Fibroblast of mammary gland (primary cell): Measurements from ENCODE around the gene RPIA.

Experiments
- DNase-seq: peaks from one replicate; pipeline ENCODE4 v3.0.0-alpha.2; 2010; ENCODE audit warnings: low read depth
- H3K4me3 ChIP-seq: 2 replicates; pipeline ENCODE4 v1.5.1; 2011; ENCODE audit warnings: low read depth, mild to moderate bottlenecking, low read length, moderate library complexity; ENCODE audit not compliant: control insufficient read depth
- CTCF ChIP-seq: conservative IDR thresholded peaks from 2 replicates; pipeline ENCODE4 v1.5.1; 2011; ENCODE audit warnings: low read depth, low read length, inconsistent platforms; ENCODE audit not compliant: control insufficient read depth, insufficient read depth

The RPIA gene

GRCh38 chr2:88696611-88697010, 5.1 kb downstream of the RPIA start:
- no peak overlapping the region for H3K4me3 ChIP-seq
- DNase-seq, result no peak
- TF ChIP-seq CTCF, result no peak

GRCh38 chr2:88697370-88698026, 6.0 kb downstream of the RPIA start:
- TF ChIP-seq CTCF, result no peak
- DNase-seq, result no peak
- H3K4me3 ChIP-seq, result no peak overlapping the region

GRCh38 chr2:88698027-88698413, 6.5 kb downstream of the RPIA start:
- no peak overlapping the region for H3K4me3 ChIP-seq
- TF ChIP-seq CTCF, result no peak
- DNase-seq, result no peak

- DNase-seq, result no peak
- no peak for TF ChIP-seq CTCF
Observed at GRCh38 chr2:88698498-88699233, 7.2 kb downstream of the RPIA start.

GRCh38 chr2:88707003-88707402, 15.5 kb downstream of the RPIA start:
- no peak for TF ChIP-seq CTCF
- DNase-seq, result no peak
- H3K4me3 ChIP-seq, result no peak overlapping the region

More at GRCh38 chr2:88698498-88699233, 7.2 kb downstream of the RPIA start:
- no peak overlapping the region for H3K4me3 ChIP-seq

GRCh38 chr2:88709181-88709631, 17.7 kb downstream of the RPIA start:
- peak; percentile 79 for DNase-seq
- no peak for TF ChIP-seq CTCF
- H3K4me3 ChIP-seq, result no peak overlapping the region
